SK-N-SH (cell line): ENCODE results near the gene ADGRG2. TPM values are rescaled to one million over a fixed set of nuclear protein-coding genes. Genes with fewer than 3 reads are reported as not detected.

Source experiments
- CTCF ChIA-PET: fragments of 300-600, 350-600 bp; formaldehyde crosslinking; extraction: SDS; loops from one replicate; lab custom pipeline; 2021; lab: Yijun Ruan, JAX
- POLR2A ChIA-PET: fragments of 350-600 bp; sonication (Branson Sonifier 250); formaldehyde crosslinking; extraction: SDS; loops from one replicate; lab custom pipeline; 2020; ENCODE audit warnings: antibody characterized with exemption, inconsistent platforms; lab: Yijun Ruan, JAX
- DNase-seq: peaks from one replicate; pipeline ENCODE4 v3.0.0; 2012
- H2AFZ ChIP-seq: fragments of 200-600 bp; sonication (generic); 2 replicates; pipeline ENCODE4 v1.8.1; 2016; ENCODE audit warnings: antibody characterized with exemption, mild to moderate bottlenecking, low read depth
- H3F3A ChIP-seq: fragments of 200-600 bp; sonication (generic); replicated peaks from 2 replicates; pipeline ENCODE3; 2016; ENCODE audit warnings: antibody characterized with exemption, mild to moderate bottlenecking; ENCODE audit not compliant: insufficient read depth
- H3K27ac ChIP-seq, 2 experiments: fragments of 200-500 bp in 1 of 2; fragments of 200-600 bp in 1 of 2; sonication (Bioruptor generic) in 1 of 2; sonication (generic), shearing (Covaris generic) in 1 of 2; 2 replicates each; pipeline versions ENCODE4 v1.5.1 to v1.6.1; 2014 to 2016; ENCODE audit warnings: low read depth in 2 of 2, inconsistent platforms in 1 of 2, low read length in 1 of 2, mild to moderate bottlenecking in 1 of 2, mixed read lengths in 1 of 2
- H3K27me3 ChIP-seq: fragments of 200-600 bp; sonication (generic), shearing (Covaris generic); 2 replicates; pipeline ENCODE4 v1.6.1; 2016; ENCODE audit warnings: mixed run types; ENCODE audit not compliant: insufficient read depth
- H3K36me3 ChIP-seq, 2 experiments: fragments of 200-500 bp in 1 of 2; fragments of 200-600 bp in 1 of 2; sonication (Bioruptor generic) in 1 of 2; sonication (generic) in 1 of 2; replicated peaks in 1 of 2; 2 replicates each; pipeline versions ENCODE3 to v1.5.1; 2014 to 2016; ENCODE audit warnings: low read length in 1 of 2, mild to moderate bottlenecking in 1 of 2; ENCODE audit not compliant: insufficient read depth in 2 of 2, control insufficient read depth in 1 of 2
- H3K4me1 ChIP-seq, 2 experiments: fragments of 200-500 bp in 1 of 2; fragments of 200-600 bp in 1 of 2; sonication (Bioruptor generic) in 1 of 2; sonication (generic), shearing (Covaris generic) in 1 of 2; 2 replicates each; pipeline versions ENCODE4 v1.5.1 to v1.6.1; 2014 to 2016; ENCODE audit warnings: low read depth in 1 of 2, low read length in 1 of 2, mixed run types in 1 of 2; ENCODE audit not compliant: insufficient read depth in 2 of 2, control insufficient read depth in 1 of 2
- H3K4me2 ChIP-seq: fragments of 200-600 bp; sonication (generic), shearing (Covaris generic); 2 replicates; pipeline ENCODE4 v1.6.1; 2017; ENCODE audit warnings: mixed run types
- H3K4me3 ChIP-seq, 2 experiments: fragments of 200-500 bp in 1 of 2; fragments of 200-600 bp in 1 of 2; sonication (Bioruptor generic) in 1 of 2; sonication (generic), shearing (Covaris generic) in 1 of 2; 2 replicates each; pipeline versions ENCODE4 v1.5.1 to v1.8.1; 2014 to 2016; ENCODE audit warnings: low read depth in 2 of 2, inconsistent platforms in 1 of 2, low read length in 1 of 2, mild to moderate bottlenecking in 1 of 2, mixed read lengths in 1 of 2, moderate library complexity in 1 of 2
- H3K79me2 ChIP-seq: fragments of 200-600 bp; sonication (generic); 2 replicates; pipeline ENCODE4 v1.8.1; 2017; ENCODE audit warnings: mild to moderate bottlenecking; ENCODE audit not compliant: insufficient read depth
- H3K9ac ChIP-seq: fragments of 200-600 bp; sonication (generic); 2 replicates; pipeline ENCODE4 v1.6.1; 2017; ENCODE audit warnings: mixed run types
- H3K9me2 ChIP-seq: fragments of 200-600 bp; sonication (generic); 2 replicates; pipeline ENCODE4 v1.6.1; 2017; ENCODE audit warnings: mixed run types
- H3K9me3 ChIP-seq: fragments of 200-600 bp; sonication (generic); 2 replicates; pipeline ENCODE4 v1.6.1; 2017; ENCODE audit warnings: mixed run types, mild to moderate bottlenecking, moderate library complexity
- H4K20me1 ChIP-seq: fragments of 200-600 bp; sonication (generic); 2 replicates; pipeline ENCODE4 v1.6.1; 2017; ENCODE audit warnings: mild to moderate bottlenecking, mixed run types; ENCODE audit not compliant: insufficient read depth
- ELF1 ChIP-seq: IDR thresholded peaks from 2 replicates; pipeline ENCODE4 v1.4.0; 2012
- EP300 ChIP-seq, 2 experiments: IDR thresholded peaks; 2 replicates each; pipeline versions ENCODE4 v1.4.0 to v1.6.1; 2012; ENCODE audit warnings: borderline replicate concordance in 1 of 2, low read depth in 1 of 2, low read length in 1 of 2
- FOSL2 ChIP-seq: IDR thresholded peaks from 2 replicates; pipeline ENCODE4 v1.4.0; 2012; ENCODE audit warnings: low read depth, mild to moderate bottlenecking, moderate library complexity, borderline replicate concordance
- FOXJ3 ChIP-seq: sonication (generic); formaldehyde crosslinking; IDR thresholded peaks from 2 replicates; pipeline ENCODE4 v1.5.1; 2020; ENCODE audit warnings: mild to moderate bottlenecking, missing genetic modification reagents
- MXI1 ChIP-seq: IDR thresholded peaks from 2 replicates; pipeline ENCODE4 v1.6.1; 2012; ENCODE audit warnings: mild to moderate bottlenecking, low read depth, low read length, improper control_type of control experiment
- NRF1 ChIP-seq: IDR thresholded peaks from 2 replicates; pipeline ENCODE4 v1.6.1; 2012; ENCODE audit warnings: low read depth, mild to moderate bottlenecking, low read length
- POLR2AphosphoS5 ChIP-seq: IDR thresholded peaks from 2 replicates; pipeline ENCODE4 v1.6.1; 2012; ENCODE audit warnings: low read depth, low read length
- REST ChIP-seq: IDR thresholded peaks from 2 replicates; pipeline ENCODE4 v1.6.1; 2012; ENCODE audit warnings: mild to moderate bottlenecking, low read depth, low read length, moderate library complexity
- RFX5 ChIP-seq: IDR thresholded peaks from 2 replicates; pipeline ENCODE4 v1.6.1; 2012; ENCODE audit warnings: mild to moderate bottlenecking, improper control_type of control experiment, low read length
- SIN3A ChIP-seq: IDR thresholded peaks from 2 replicates; pipeline ENCODE4 v1.6.1; 2012; ENCODE audit warnings: low read depth, mild to moderate bottlenecking, low read length, moderate library complexity, borderline replicate concordance
- SMC3 ChIP-seq: IDR thresholded peaks from 2 replicates; pipeline ENCODE4 v1.6.1; 2012; ENCODE audit warnings: low read depth, low read length, improper control_type of control experiment
- TCF12 ChIP-seq: IDR thresholded peaks from 2 replicates; pipeline ENCODE4 v1.4.0; 2012
- TEAD4 ChIP-seq: IDR thresholded peaks from 2 replicates; pipeline ENCODE4 v1.4.0; 2012; ENCODE audit warnings: mild to moderate bottlenecking, borderline replicate concordance; ENCODE audit not compliant: insufficient read depth
- USF1 ChIP-seq: IDR thresholded peaks from 2 replicates; pipeline ENCODE4 v1.4.0; 2012; ENCODE audit warnings: low read depth, borderline replicate concordance
- USF2 ChIP-seq: fragments of 150-350 bp; IDR thresholded peaks from 2 replicates; pipeline ENCODE4 v1.6.1; 2017; ENCODE audit warnings: antibody characterized with exemption, low read length, low read depth, borderline replicate concordance
- WGBS: methylation state at CpG from one replicate; pipeline ENCODE4 v1.1.6; 2017; ENCODE audit warnings: low lambda C conversion rate; 5-methylcytosine and 5-hydroxymethylcytosine counted together
- polyA plus RNA-seq, 3 experiments: library from polyadenylated mRNA; depleted of rRNA; stranded (reverse); fragments of >200 nt; gene quantifications; 2 replicates each; pipeline ENCODE4 v1.2.3, GENCODE V29; 2012

The ADGRG2 gene
- polyA plus RNA-seq, 1 of the 3 experiments (the other 2 are of a cell fraction) = 0.08 TPM

- Histone ChIP-seq H3K9me2 (no peaks in the 10 kb centered on the region), H3K27ac (no peak overlapping the region), H3K27me3 (no peaks in the 10 kb centered on the region), H3K4me1 (peaks cover 0 to 9% of the 10 kb centered on the region in 2 experiments; a peak in 2 of 4 replicates), H3K9me3 (no peaks in the 10 kb centered on the region), H4K20me1 (no peaks in the 10 kb centered on the region), H3K9ac (no peak overlapping the region), H3K79me2 (no peaks in the 10 kb centered on the region), H3K4me2 (no peak overlapping the region), H3K4me3 (no peak overlapping the region), H2AFZ (no peak overlapping the region), H3F3A (no peaks in the 10 kb centered on the region), H3K36me3 (no peaks in the 10 kb centered on the region)
- 38% methylated on average over 2 of the region's 2 CpGs for WGBS
- DNase-seq = no peak
- TF ChIP-seq NRF1 (no peak), RFX5 (no peak), MXI1 (no peak), USF2 (no peak), POLR2AphosphoS5 (no peak), SMC3 (no peak), REST (no peak), FOSL2 (no peak), ELF1 (no peak), TCF12 (no peak), SIN3A (no peak), TEAD4 (no peak), EP300 (IDR thresholded peaks at IDR 0.05; ENCODE audit: borderline replicate concordance in 1 of 2, low read depth in 1 of 2, low read length in 1 of 2) (no peak), USF1 (no peak)
- ChIA-PET CTCF (interaction anchor here (1.2 kb wide), 1 partner anchor 363 kb away, joined by 4 read pairs; no protein-coding TSS in a partner anchor), POLR2A (no interaction called here)
Measured at GRCh38 chrX:18971506-18971905, 150.8 kb downstream of the ADGRG2 start.

- no peak overlapping the region for H3K9ac ChIP-seq
- H3K9me3 ChIP-seq = no peaks in the 10 kb centered on the region
- H3K79me2 ChIP-seq = no peaks in the 10 kb centered on the region
- H3K27ac ChIP-seq = no peak overlapping the region
- CTCF ChIA-PET = no interaction called here
- no peaks in the 10 kb centered on the region; the same call in 1 of the 2 replicates for H3K27me3 ChIP-seq
- TF ChIP-seq FOXJ3 (CRISPR knock-in tag) = no peak
- TF ChIP-seq, all 33 proteins: peak for 0
- peaks cover 0 to 9% of the 10 kb centered on the region in 2 experiments; a peak in 2 of 4 replicates for H3K4me1 ChIP-seq
- no peak overlapping the region for H3K4me3 ChIP-seq
- no peaks in the 10 kb centered on the region for H3F3A ChIP-seq
- H3K36me3 ChIP-seq = no peaks in the 10 kb centered on the region
- H2AFZ ChIP-seq = no peak overlapping the region
- no peaks in the 10 kb centered on the region for H4K20me1 ChIP-seq
- DNase-seq = no peak
- no peaks in the 10 kb centered on the region for H3K9me2 ChIP-seq
- no peak overlapping the region for H3K4me2 ChIP-seq
- POLR2A ChIA-PET = no interaction called here
Measured at GRCh38 chrX:18970465-18970864, 151.8 kb downstream of the ADGRG2 start.
